OCI-LY3 (cell line): ENCODE results near the gene MMP23B.
A peak's percentile ranks its signal among the peaks of the same experiment; 100 is the strongest.

Source experiments
- H2AFZ ChIP-seq: fragments of 200-600, 300-600 bp; shearing (Covaris generic); 2 replicates; pipeline ENCODE4 v1.6.0; 2014; ENCODE audit warnings: antibody characterized with exemption, low read depth, low read length
- H3K27ac ChIP-seq: fragments of 200-600, 300-600 bp; sonication (generic); 2 replicates; pipeline ENCODE4 v1.5.1; 2014; ENCODE audit warnings: mild to moderate bottlenecking, low read length, moderate library complexity, mixed read lengths
- H3K27me3 ChIP-seq: fragments of 200-600, 300-600 bp; sonication (generic); 2 replicates; pipeline ENCODE4 v1.6.1; 2014; ENCODE audit warnings: low read depth, low read length, mixed read lengths
- H3K36me3 ChIP-seq: fragments of 200-600, 300-600 bp; sonication (generic); replicated peaks from 2 replicates; pipeline ENCODE3; 2014; ENCODE audit warnings: low read depth, low read length, mixed read lengths
- H3K4me1 ChIP-seq: fragments of 300-600, 200-600 bp; sonication (generic); 2 replicates; pipeline ENCODE4 v1.6.1; 2014; ENCODE audit warnings: low read length, mixed read lengths
- H3K4me2 ChIP-seq: fragments of 200-600, 300-600 bp; sonication (generic); 2 replicates; pipeline ENCODE4 v1.6.1; 2014; ENCODE audit warnings: low read length, mixed read lengths
- H3K4me3 ChIP-seq: fragments of 300-600, 200-600 bp; sonication (generic); 2 replicates; pipeline ENCODE4 v1.5.1; 2014; ENCODE audit warnings: antibody characterized with exemption, mild to moderate bottlenecking, low read length, moderate library complexity
- H3K79me2 ChIP-seq: fragments of 300-600, 200-600 bp; shearing (Covaris generic); 2 replicates; pipeline ENCODE4 v1.6.1; 2014; ENCODE audit warnings: mild to moderate bottlenecking, low read length, mixed read lengths
- H3K9ac ChIP-seq: fragments of 300-600, 200-600 bp; shearing (Covaris generic); 2 replicates; pipeline ENCODE4 v1.6.0; 2014; ENCODE audit warnings: mild to moderate bottlenecking, low read length, moderate library complexity
- H3K9me3 ChIP-seq: fragments of 200-600, 300-600 bp; shearing (Covaris generic); 2 replicates; pipeline ENCODE4 v1.6.1; 2014; ENCODE audit warnings: low read length, mixed read lengths; ENCODE audit not compliant: insufficient read depth
- H4K20me1 ChIP-seq: fragments of 200-600, 300-600 bp; sonication (generic); 2 replicates; pipeline ENCODE4 v1.6.1; 2016; ENCODE audit warnings: low read length, mixed read lengths; ENCODE audit not compliant: insufficient read depth
- CTCF ChIP-seq: fragments of 200-600, 300-600 bp; sonication (generic); IDR thresholded peaks from 2 replicates; pipeline ENCODE4 v1.5.1; 2014; ENCODE audit warnings: antibody characterized with exemption, low read length, low read depth
- EZH2phosphoT487 ChIP-seq: fragments of 200-600 bp; shearing (Covaris generic); IDR thresholded peaks from 2 replicates; pipeline ENCODE4 v1.6.1; 2018; ENCODE audit warnings: antibody characterized with exemption, mixed run types, low read depth

MMP23B gene

GRCh38 chr1:1627261-1627828, 4.6 kb upstream of the MMP23B start:
- Histone ChIP-seq H3K4me3 (no peak overlapping the region), H3K4me2 (no peak overlapping the region), H2AFZ (no peak overlapping the region), H3K27me3 (no peaks in the 10 kb centered on the region), H3K27ac (no peak overlapping the region), H3K36me3 (no peaks in the 10 kb centered on the region), H3K9ac (no peak overlapping the region), H3K4me1 (peaks cover 4% of the 10 kb centered on the region; the same call in 1 of the 2 replicates), H3K79me2 (no peaks in the 10 kb centered on the region), H4K20me1 (no peaks in the 10 kb centered on the region), H3K9me3 (no peaks in the 10 kb centered on the region)
- TF ChIP-seq EZH2phosphoT487 (no peak), CTCF (no peak)

- Histone ChIP-seq H3K27me3 (no peaks in the 10 kb centered on the region), H3K9me3 (no peaks in the 10 kb centered on the region), H3K9ac (no peak overlapping the region), H3K4me2 (peak overlapping the region; percentile 67), H3K36me3 (no peaks in the 10 kb centered on the region), H3K27ac (no peak overlapping the region), H3K4me3 (peak overlapping the region; percentile 77; the same call in 1 of the 2 replicates), H3K4me1 (peaks cover 4% of the 10 kb centered on the region; the same call in 1 of the 2 replicates), H3K79me2 (no peaks in the 10 kb centered on the region), H4K20me1 (no peaks in the 10 kb centered on the region), H2AFZ (no peak overlapping the region)
- TF ChIP-seq EZH2phosphoT487, result no peak
- TF ChIP-seq CTCF, result no peak
Measured at GRCh38 chr1:1627829-1628753, 3.9 kb upstream of the MMP23B start.

- H3K27me3 ChIP-seq, result no peaks in the 10 kb centered on the region
- H3K27ac ChIP-seq, result peak overlapping the region; percentile 30; the same call in 1 of the 2 replicates
- H3K4me2 ChIP-seq, result peak overlapping the region; percentile 67
Measured at GRCh38 chr1:1628754-1629429, 3.1 kb upstream of the MMP23B start.

More at GRCh38 chr1:1628754-1629429, 3.1 kb upstream of the MMP23B start:
- Histone ChIP-seq H3K4me3 (peak overlapping the region; percentile 77), H3K9me3 (no peaks in the 10 kb centered on the region), H2AFZ (no peak overlapping the region), H3K4me1 (peaks cover 4% of the 10 kb centered on the region; the same call in 1 of the 2 replicates), H3K79me2 (no peaks in the 10 kb centered on the region), H4K20me1 (no peaks in the 10 kb centered on the region), H3K36me3 (no peaks in the 10 kb centered on the region), H3K9ac (peak overlapping the region; percentile 69)
- TF ChIP-seq EZH2phosphoT487 (no peak), CTCF (no peak)
